Body of pancreas (tissue), 4 donors: Measurements from ENCODE around the gene RAD54L.

Source experiments
- POLR2A ChIP-seq, 3 donors: fragments of 450-650 bp; IDR thresholded peaks; one replicate each; pipeline ENCODE4 v1.6.1; 2016; ENCODE audit warnings: antibody characterized with exemption in 3 of 3, mild to moderate bottlenecking in 2 of 3
- TF ChIP-seq, protein P1 (sequence below), 7 experiments: fragments of 450-650 bp in 4 of 7; fragments of 200-600 bp in 3 of 7; sonication (generic) in 3 of 7; IDR thresholded peaks; one replicate each; pipeline ENCODE4 v1.5.1; 2016 to 2019; ENCODE audit warnings: antibody characterized with exemption in 7 of 7

DNA sequence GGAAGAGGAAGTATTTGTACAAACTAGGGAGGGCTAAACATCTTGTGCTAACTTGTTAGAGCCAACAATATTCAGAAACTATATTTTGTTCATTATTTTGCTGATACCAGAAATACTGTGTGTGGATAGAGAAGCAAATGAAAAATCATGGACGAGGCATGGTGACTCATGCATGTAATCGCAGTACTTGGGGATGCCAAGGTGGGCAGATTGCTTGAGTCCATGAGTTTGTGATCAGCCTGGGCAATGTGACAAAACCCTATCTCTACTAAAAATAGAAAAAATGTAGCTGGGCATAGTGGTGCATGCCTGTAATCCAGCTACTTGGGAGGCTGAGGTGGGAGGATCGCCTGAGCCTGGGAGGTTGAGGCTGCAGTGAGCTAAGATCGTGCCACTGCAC, 42.4 kb downstream of the RAD54L start:
- TF ChIP-seq, protein P1, sequence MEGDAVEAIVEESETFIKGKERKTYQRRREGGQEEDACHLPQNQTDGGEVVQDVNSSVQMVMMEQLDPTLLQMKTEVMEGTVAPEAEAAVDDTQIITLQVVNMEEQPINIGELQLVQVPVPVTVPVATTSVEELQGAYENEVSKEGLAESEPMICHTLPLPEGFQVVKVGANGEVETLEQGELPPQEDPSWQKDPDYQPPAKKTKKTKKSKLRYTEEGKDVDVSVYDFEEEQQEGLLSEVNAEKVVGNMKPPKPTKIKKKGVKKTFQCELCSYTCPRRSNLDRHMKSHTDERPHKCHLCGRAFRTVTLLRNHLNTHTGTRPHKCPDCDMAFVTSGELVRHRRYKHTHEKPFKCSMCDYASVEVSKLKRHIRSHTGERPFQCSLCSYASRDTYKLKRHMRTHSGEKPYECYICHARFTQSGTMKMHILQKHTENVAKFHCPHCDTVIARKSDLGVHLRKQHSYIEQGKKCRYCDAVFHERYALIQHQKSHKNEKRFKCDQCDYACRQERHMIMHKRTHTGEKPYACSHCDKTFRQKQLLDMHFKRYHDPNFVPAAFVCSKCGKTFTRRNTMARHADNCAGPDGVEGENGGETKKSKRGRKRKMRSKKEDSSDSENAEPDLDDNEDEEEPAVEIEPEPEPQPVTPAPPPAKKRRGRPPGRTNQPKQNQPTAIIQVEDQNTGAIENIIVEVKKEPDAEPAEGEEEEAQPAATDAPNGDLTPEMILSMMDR (IDR thresholded peaks at IDR 0.05): no peak
- no peak for TF ChIP-seq POLR2A (IDR thresholded peaks at IDR 0.05)
